HG02884 (cell line): Measurements from ENCODE around the gene ZNF614.
"Not testable (repeated sequence)": the region's sequence is repeated elsewhere in the genome, so short reads cannot be mapped to it uniquely, and the experiment has no call there.

Source experiments
- ATAC-seq: cut with Tn5 transposase; IDR thresholded peaks from one replicate; pipeline ENCODE4 v1.9.1; 2021; ENCODE audit warnings: mild to moderate bottlenecking, moderate library complexity; ENCODE audit not compliant: unreplicated experiment

ZNF614 gene

GRCh38 chr19:51993422-51993821, 34.8 kb downstream of the ZNF614 start:
- no peak for ATAC-seq

DNA sequence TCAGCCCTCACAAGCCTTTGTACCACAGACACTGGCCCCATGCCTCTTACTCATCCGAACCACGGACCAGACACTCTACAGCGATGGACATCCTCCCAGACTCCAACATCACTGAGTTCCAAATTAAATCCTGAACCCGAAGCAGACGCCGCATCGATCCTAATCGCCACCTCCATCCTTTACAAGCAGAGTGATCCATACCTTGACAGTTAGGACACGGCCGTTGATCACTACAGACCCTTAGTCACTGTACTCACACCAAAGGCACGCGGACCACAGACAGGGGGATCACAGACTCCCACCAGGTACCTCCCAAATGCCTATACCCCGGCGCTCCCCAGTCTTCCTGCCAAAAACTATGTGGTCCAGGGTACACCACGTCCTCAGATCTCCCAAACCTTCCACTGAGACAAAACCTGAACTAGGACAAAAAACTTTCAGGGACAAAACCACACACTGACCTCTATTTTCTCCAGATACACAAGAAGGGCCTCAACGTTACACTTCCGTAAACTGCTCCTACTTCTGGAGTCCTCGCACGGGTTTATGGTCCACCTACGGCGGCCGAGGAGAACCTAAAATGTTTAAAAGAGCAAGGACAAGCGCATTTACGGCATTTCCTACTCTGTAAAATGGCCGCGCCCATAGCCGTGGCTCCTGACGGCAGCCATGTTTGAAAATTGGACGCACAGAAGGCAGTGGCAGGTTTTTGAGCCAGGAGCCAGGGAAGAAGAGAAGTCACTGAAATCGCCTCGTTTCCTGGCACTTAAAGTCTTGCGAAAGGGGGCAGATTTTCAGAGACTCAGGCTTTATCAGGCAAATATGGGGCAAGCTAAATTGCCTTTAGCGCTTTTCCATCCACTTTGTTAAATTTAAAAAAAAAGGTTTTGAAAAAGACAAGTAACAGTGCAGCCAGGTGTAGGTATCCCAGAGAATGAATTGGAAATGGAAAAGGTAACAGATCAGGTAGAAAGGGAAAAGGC, 41.6 kb downstream of the ZNF614 start, which contains the start of gene ZNF350:
Gene ZNF350, minus strand, starts transcription at position 532 of the 983 bp plus-strand sequence. CDS start 12,480 bp downstream, outside the sequence.
- ATAC-seq = peak; percentile 76

DNA sequence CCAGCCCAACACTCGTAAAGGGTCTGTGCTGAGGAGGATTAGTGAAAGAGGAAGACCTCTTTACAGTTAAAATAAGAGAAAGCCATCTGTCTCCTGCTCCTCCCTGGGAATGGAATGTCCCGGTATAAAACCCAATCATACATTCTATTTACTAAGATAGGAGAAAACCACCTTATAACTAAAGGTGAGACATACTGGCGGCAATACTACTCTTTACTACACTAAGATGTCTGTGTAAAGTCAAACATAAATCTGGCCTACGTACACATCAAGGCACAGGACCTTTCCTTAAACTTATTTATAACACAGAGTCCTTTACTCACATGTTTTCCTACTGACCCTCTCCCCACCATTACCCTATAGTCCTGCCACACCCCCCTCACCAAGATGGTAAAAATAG, 44.8 kb downstream of the ZNF614 start:
- no peak for ATAC-seq

- not testable (repeated sequence) for ATAC-seq
Observed at GRCh38 chr19:51980926-51981325, 47.3 kb downstream of the ZNF614 start.

DNA sequence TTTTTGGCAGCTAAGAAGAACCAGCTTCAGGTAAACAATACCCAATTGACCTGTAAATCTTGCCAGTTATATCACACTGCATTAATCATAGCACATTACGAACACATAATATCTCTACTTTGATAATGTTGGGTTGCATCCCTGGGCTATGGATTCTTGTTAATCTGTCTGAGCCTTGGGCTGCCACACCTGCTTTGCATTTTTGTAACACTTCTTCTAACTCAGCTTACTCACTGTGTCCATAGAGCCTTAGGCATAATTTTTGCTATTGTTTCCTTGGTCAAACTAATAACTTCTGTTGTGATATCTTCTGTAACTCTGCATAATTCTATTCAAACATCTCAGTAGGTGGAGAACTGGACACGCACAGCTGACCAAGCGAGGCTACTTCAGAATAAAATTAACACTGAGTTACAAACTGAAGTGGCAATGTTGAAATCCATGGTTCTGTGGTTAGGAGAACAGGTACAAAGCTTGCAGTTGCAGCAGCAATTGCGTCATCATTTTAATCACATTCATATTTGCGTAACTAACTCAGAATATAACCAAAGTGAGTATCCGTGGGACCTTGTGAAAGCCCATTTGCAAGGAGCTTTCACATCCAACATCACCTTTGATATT, 48.0 kb downstream of the ZNF614 start:
- no peak for ATAC-seq

DNA sequence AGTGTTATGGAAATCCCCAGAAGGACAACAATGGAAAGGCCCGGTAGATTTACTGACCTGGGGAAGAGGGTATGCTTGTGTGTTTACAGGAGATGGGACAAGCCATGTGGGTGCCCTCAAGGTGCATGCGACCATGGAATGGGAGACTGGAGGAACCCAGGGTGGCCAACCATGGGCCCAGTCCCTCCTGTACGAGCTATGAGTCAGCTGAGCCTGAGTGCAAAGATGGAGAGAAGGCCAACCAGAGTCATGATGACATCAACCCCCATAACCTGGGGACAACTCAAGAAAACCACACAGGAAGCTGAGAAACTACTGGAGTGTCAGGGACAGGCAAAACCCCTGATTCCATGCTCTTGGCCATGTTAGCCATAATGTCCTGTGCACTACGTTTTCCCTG, 49.3 kb downstream of the ZNF614 start:
- no peak for ATAC-seq

- ATAC-seq = no peak
Observed at GRCh38 chr19:51977346-51977745, 50.8 kb downstream of the ZNF614 start.

GRCh38 chr19:51976852-51977251, 51.3 kb downstream of the ZNF614 start:
- no peak for ATAC-seq

DNA sequence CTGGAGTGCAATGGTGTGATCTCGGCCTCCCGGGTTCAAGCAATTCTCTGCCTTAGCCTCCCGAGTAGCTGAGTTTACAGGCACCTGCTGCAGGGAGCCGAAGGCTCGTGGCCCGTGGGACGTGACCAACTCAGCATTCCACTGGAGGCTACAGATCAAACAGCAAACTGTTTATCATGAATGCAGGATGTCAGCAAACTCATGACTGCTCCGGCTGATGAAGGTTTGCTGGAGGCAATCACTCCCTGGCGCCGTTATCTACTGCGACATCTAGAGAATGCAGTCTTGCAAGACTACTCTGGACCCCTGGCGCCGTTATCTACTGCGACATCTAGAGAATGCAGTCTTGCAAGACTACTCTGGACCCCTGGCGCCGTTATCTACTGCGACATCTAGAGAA, 52.4 kb downstream of the ZNF614 start:
- not testable (repeated sequence) for ATAC-seq

DNA sequence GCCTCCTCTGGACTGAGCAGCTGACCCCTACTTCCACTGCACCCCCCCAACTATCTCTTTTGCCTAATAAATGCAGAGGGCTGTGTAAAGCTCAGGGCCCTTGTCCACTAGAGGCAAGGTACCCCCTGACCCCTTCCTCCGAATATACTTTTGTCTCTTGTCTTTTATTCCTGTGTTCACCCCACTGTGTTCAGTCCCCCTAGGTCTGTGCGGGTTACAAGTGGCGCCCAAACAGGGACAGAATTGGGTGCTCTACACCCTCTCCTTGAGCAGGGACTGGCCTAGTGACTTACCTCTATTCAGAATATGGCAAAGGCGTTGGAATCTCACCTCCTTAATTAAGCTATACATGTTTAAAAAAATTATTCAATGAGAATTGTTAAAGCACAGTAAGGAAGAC, 56.6 kb downstream of the ZNF614 start:
- ATAC-seq = no peak

- ATAC-seq = no peak
Observed at GRCh38 chr19:51970718-51971117, 57.5 kb downstream of the ZNF614 start.

- no peak for ATAC-seq
Observed at GRCh38 chr19:51965583-51965982, 62.6 kb downstream of the ZNF614 start.
